ENCODE measurements around the gene MAPK1. TPM values are rescaled to one million over a fixed set of nuclear protein-coding genes. Genes with fewer than 3 reads are reported as not detected.
"Not testable (repeated sequence)": the region's sequence is repeated elsewhere in the genome, so short reads cannot be mapped to it uniquely, and the experiment has no call there.

Gene MAPK1
- total RNA-seq, 1 experiment from 2014 or later: 43.7 TPM

DNA sequence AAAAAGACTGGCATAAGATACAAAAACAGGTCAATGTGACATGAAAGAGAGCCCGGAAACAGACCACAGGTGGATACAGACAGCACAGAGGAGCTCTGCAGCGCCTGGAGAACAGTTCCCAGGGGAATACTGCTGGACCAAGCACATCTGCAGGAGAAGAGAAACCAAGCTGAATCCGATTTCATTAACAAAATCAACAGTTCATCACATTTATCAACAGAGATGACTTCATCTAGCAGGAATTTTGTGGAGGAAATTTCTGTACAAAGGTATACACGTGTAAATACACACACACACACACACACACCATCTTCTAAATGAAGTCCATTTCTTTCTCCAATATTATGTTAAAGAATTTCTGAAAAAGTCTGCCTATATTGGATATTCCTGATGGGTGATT, 148.9 kb downstream of the MAPK1 start:
- in situ Hi-C loops (cut with HindIII; ENCODE audit: low sequenced_read_pairs): loop anchor here (10.0 kb wide), 1 partner anchor 216 kb away; no protein-coding TSS in a partner anchor
- no peak for DNase-seq (ENCODE audit: low spot score)

DNA sequence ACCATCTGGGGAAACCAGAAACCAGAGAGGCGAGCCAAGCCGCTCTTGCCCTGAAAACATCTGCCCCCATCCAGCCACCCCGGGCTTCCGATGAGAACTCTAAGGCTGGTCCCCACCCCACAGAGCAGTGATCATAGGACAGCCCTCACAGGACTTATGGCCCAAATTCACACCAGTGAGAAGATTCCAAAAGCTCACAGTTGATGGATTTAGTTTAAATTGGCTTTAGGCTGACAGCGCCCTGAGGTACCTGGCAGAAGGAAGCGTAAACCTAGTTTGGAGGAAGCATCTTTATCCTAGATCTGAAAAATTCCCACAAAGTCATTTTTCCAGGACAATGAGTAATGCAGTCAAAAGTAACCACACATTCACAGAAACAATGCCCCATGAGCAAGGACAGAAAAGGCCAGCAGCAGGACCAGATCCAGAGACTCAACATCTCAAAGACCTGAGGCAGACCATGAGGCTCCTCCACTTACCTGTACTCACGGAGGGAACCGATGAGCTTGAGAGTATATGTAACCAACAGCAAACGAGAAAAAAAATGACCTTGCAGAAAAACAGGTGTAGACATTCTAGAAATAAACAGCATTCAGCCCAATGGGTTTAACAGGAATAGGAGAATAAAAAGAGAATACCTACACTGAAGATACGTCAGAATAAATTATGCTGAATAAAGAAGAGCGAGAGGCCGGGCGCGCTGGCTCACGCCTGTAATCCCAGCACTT, 150.9 kb downstream of the MAPK1 start:
- DNase-seq (ENCODE audit: low spot score): not testable (repeated sequence)
- in situ Hi-C loops (cut with HindIII; ENCODE audit: low sequenced_read_pairs): loop anchor here (10.0 kb wide), 1 partner anchor 218 kb away; no protein-coding TSS in a partner anchor

DNA sequence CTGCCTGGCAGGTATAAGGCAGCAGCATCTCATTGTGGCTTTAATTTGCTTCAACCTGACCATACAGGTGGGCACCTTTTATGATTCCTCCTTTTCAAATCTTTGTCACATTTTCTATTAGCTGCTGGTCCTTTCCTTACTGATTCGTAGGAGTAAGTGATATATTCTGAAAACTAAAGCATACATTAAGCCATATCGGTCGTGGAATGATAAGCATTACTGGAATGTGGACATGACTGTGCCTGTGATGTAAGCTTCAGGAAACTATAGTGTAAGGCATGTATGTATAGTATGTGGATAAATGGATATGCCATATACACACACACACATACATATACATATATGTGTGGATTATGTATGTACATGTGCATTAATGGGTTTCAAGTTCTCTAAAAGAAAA, 152.7 kb downstream of the MAPK1 start:
- in situ Hi-C loops (cut with HindIII; ENCODE audit: low sequenced_read_pairs): loop anchor here (10.0 kb wide), 1 partner anchor 220 kb away; no protein-coding TSS in a partner anchor
- no peak for DNase-seq (ENCODE audit: low spot score)

DNA sequence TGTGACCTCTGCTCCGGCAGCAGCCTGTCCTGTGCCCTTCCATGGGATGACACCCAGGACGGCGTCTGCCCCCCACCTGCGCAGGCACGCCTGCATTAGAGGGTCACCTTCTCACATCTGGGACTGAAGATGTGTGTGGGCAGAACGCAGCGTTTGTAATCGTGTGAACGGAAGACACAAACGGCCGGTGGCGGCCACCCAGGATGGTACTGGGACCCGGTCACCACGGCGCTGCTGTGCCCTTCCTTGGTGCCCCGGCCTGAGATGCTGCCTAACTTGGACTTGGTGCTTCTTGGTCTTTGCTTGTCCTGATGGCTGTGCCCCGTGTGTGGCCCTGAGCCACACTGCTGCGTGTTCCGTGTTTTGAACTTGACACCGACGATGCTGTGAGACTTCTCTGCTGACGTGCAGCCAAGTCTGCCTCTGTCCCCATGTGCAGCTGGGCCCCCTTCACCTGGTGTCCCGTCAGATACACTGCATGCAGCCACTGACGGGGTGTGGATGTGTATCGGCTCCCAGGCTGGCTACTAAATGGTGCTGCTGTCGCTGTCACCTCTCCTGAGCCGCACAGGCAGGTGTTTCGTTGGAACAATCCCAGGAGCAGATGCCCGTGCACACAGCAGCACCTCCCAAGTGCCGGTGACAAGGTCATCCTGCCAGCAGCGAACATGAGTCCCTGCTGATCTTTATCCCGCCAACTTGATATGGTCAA, 153.2 kb downstream of the MAPK1 start:
- DNase-seq (ENCODE audit: low spot score): no peak
- in situ Hi-C loops (cut with HindIII; ENCODE audit: low sequenced_read_pairs): loop anchor here (10.0 kb wide), 1 partner anchor 221 kb away; no protein-coding TSS in a partner anchor

DNA sequence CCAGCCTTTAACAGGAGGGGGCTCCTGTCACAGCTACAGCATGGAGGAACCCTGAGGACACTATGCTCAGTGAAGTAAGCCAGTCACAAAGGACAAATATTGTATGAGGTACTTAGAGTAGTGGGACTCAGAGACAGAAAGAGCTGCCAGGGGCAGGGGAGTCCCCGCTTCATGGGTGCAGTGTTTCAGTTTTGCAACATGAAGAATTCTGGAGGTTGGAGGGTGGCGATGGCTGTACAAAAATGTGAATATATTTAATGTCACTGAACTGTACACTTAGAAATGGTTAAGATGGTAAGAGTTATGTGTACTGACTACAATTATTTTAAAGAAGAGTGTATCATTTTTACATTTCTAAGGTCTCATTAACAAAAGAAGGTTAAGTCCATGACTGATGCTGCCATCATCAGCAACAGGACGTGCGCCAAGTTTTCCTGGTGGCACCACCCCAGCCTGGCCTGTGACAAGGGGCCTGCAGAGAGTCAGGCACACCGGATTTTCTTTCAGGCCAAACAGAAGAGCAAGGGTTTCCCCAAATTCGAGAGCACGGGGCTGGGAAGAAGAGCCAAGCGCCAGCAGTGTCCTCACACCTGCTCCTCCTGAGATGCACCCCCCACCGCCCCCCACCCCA, 153.9 kb downstream of the MAPK1 start:
- in situ Hi-C loops (cut with HindIII; ENCODE audit: low sequenced_read_pairs): loop anchor here (10.0 kb wide), 1 partner anchor 221 kb away; no protein-coding TSS in a partner anchor

DNA sequence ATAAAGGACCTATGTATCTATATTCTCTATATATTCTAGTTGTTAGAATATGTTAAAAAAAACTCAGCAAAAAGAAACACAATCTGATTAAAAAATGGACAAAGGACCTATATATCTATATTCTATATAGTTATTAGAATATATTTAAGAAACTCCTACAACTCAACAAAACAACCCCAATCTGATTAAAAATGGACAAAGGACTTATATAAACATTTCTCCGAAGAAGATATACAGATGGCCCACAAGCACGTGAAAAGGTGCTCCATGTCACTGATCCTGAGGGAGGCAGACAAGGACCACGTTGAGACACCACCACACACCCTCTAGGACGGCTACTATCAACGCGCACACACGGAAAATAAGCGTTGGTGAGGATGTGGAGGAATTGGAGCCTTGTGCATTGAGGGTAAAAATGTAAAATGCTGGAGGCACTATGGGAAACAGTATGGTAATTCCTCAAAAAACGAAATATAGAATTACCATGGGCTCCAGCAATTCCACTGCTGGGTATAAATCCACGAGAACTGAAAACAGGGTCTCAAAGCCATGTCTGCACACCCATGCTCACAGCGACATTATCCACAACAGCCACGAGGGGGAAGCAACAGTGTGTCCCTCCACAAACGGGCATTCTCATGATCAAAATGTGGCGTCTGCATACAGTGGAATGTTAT, 154.6 kb downstream of the MAPK1 start:
- in situ Hi-C loops (cut with HindIII; ENCODE audit: low sequenced_read_pairs): loop anchor here (10.0 kb wide), 1 partner anchor 222 kb away; no protein-coding TSS in a partner anchor
- peak; percentile 90 for DNase-seq (ENCODE audit: low spot score)

More for the DNA sequence above, 153.9 kb downstream of the MAPK1 start:
- DNase-seq (ENCODE audit: low spot score): peak; percentile 33

DNA sequence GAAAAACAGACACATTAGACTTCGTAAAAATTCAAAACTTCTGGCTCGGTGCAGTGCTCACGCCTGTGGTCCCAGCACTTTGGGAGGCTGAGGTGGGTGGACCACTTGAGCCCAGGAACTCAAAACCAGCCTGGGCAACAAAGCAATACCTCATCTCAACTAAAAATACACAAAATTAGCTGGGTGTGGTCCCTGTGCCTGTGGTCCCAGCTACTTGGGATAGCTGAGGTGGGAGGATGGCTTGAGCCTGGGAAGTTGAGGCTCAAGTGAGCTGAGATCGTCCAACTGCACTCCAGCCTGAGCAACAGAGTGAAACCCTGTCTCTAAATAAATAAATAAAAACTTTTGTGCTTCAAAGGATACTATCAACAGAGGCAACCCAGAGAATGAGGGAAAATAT, 155.6 kb downstream of the MAPK1 start:
- DNase-seq (ENCODE audit: low spot score): no peak
- in situ Hi-C loops (cut with HindIII; ENCODE audit: low sequenced_read_pairs): loop anchor here (10.0 kb wide), 1 partner anchor 223 kb away; no protein-coding TSS in a partner anchor

DNA sequence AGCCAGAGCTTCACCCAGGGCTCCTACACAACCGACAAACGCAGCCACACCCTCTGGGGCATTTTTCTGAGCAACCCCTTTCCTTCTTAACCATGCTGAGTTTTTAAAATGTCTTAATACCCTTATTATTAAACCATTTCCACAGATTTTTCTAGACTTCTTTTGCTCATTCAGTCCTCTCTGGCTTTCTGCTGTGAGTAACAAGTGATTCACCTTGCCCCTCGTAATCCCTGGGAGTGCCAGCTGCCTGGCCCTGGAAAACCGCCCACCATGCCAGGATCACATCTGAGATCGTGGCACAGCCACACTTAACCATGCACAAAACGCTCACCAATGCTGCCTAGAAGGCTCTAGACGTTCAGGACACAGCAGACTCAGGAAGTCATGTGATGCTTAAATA, 157.3 kb downstream of the MAPK1 start:
- in situ Hi-C loops (cut with HindIII; ENCODE audit: low sequenced_read_pairs): loop anchor here (10.0 kb wide), 1 partner anchor 225 kb away; no protein-coding TSS in a partner anchor

DNA sequence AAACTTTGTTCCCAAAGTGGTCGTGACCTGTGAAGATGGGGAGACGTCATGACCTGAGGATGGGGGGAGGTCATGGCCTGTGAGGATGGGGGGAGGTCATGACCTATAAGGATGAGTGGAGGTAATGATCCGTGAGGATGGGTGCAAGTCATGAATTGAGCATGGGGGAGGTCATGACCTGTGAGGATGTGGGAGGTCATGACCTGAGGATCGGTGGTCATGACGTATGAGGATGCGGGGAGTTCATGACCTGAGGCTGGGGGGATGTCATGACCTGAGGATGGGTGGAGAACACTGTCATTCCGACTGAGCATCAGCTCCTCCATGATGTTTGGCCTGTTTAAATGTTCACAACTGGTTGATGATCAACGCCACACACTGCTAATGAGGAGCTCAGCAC, 157.8 kb downstream of the MAPK1 start:
- no peak for DNase-seq (ENCODE audit: low spot score)
- in situ Hi-C loops (cut with HindIII; ENCODE audit: low sequenced_read_pairs): loop anchor here (10.0 kb wide), 1 partner anchor 225 kb away; no protein-coding TSS in a partner anchor

More for the DNA sequence above, 157.3 kb downstream of the MAPK1 start:
- no peak for DNase-seq (ENCODE audit: low spot score)

DNA sequence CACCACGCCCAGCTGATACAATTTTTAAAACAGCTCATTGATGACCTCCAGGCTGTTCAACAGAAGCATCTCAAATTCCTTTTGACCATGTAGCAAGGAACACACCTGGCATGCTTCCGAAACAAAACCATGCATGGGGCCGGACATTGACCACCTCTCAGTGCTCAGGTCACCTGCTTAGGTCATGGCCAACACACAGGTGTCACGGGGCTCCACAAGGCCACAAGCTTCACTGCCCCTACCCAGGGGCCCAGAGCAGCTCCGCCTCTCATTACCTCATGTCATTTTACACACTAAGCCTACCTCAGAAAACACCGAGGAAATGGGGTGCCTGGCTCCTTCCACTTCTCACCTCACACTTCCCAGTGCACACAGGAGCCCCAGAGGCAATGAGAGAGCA, 158.5 kb downstream of the MAPK1 start:
- DNase-seq (ENCODE audit: low spot score): no peak
- in situ Hi-C loops (cut with HindIII; ENCODE audit: low sequenced_read_pairs): no loop called here

DNA sequence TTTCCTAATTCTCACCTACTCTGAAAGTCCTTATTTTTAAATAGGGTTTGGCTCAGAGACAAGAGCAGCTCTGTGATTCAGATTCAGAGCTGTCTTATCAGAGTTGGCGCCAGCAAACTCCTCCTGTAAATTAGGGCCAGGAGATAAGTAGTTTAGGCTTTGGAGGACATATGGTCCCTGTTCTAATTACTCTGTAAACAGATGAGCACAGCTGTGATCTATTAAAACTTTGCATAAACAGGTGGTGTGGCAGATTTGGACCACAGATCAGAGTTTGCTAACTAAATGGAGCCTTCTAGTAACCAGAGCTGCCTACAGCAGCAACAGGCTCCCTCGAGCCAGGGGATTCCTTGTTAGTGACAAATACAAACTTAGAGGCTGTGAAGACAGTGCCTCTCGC, 159.8 kb downstream of the MAPK1 start:
- DNase-seq (ENCODE audit: low spot score): no peak
- in situ Hi-C loops (cut with HindIII; ENCODE audit: low sequenced_read_pairs): no loop called here

Other genes with a start within 250 kb of the MAPK1 start
- 71.7 and 80.6 TPM in 2 replicates for gene YDJC, start 237.6 kb downstream of the MAPK1 start, total RNA-seq (2014; rRNA removed; shearing (Covaris generic))
- not detected in 2 replicates for gene CCDC116, start 234.9 kb downstream of the MAPK1 start, total RNA-seq (2014; rRNA removed; shearing (Covaris generic))
- gene SDF2L1, start 225.3 kb downstream of the MAPK1 start, total RNA-seq (2014; rRNA removed; shearing (Covaris generic)): 39.7 and 49.4 TPM in 2 replicates
- gene PPIL2, start 201.6 kb downstream of the MAPK1 start, total RNA-seq (2014; rRNA removed; shearing (Covaris generic)): 20.5 and 24.0 TPM in 2 replicates
- 0.14 and 0.62 TPM in 2 replicates for gene YPEL1, start 131.9 kb downstream of the MAPK1 start, total RNA-seq (2014; rRNA removed; shearing (Covaris generic))
- gene PPM1F, start 85.2 kb upstream of the MAPK1 start, total RNA-seq (2014; rRNA removed; shearing (Covaris generic)): 34.6 and 45.2 TPM in 2 replicates
- gene TOP3B, start 115.1 kb upstream of the MAPK1 start, total RNA-seq (2014; rRNA removed; shearing (Covaris generic)): 20.4 and 24.8 TPM in 2 replicates

Data from G401 (cell line).